Activated CD8-positive, alpha-beta memory T cell treated with anti-CD3 and anti-CD28 coated beads for 48 hours (primary cell): ENCODE data around the gene VWA2.

Source experiments
- DNase-seq, 3 experiments: peaks; one replicate each; pipeline ENCODE4 v3.0.0-alpha.2; 2020; ENCODE audit warnings: low read depth in 2 of 3, low spot score in 2 of 3

The VWA2 gene

DNA sequence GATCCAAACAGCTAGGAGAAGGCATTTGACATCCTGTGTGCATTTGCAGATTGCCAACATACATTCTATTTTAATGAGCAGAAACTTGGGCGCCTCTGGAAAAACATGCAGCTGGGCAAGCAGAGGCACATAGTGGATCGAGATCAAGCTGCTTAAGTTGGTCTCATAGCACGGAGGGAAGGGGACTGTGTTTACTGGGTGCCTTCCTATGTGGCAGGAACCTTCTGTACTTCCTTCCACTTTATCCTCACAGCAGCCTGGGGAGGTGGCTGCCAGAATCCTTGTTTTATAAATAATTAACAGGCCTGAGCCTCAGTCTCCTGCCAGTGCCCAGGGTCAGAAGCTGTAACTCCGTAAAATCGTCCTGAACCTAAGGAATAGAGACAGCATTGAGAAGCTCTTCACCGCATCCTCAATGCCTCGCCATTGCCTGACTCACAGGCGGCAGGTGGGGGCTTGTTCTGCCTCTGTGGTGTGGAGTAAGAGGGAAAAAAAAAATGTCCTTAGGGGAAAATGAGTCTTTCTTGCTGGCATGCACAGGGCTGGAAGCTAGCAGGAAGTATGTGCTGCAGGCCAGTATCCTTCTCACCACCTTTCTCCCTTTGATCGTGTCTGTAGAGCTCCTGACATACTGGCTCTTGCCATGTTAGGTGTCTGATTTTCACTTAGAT, 6.2 kb downstream of the VWA2 start:
- no peak for DNase-seq

DNA sequence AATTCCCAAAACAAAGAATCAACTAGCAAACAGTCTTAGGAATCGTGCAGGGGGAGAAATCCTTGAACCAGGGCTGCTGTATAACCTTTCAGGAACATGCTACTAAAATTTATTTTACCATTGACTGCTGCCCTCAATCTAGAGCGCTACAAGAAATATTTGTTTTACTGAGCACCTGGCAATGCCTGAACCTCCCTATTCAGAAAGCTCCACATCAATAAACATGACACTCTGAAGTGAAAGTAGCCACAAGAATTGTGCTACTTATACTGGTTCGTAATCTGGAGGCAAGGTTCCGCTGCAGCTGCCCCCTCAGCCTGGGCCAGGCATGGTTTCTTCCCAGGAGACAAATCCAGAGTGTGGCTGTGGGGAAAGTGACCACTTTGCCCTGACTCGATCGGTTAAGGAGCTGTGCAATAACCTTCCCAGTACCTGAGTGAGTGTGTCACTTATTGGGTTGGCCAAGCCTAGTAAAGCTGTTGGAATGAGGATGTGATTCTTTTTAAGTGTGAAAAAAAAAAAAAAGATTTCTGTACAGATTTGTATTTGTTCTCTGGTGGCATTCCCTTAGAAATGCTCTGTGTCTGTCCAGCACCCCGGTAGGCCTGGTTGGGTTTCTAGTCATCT, 7.7 kb downstream of the VWA2 start:
- no peak for DNase-seq

DNA sequence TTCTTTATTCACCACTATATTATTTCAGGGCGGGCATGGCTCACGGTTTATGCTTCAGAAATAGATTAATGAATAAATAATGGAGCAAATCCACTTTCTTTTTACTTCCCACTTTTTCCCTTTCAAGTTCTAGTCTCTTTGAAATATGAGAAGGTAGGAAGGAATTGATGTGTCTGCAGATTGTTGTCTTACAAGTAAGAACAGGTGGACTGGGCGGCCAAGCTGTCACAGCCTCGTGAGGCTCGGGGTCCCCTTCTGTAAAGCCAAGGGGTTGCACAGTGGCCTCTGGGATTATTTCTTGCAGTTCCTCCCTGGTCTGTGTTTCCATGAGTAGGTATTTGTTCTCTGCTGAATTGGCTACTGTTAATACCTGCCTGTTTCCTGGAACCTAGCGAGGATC, 11.2 kb downstream of the VWA2 start:
- no peak for DNase-seq

DNA sequence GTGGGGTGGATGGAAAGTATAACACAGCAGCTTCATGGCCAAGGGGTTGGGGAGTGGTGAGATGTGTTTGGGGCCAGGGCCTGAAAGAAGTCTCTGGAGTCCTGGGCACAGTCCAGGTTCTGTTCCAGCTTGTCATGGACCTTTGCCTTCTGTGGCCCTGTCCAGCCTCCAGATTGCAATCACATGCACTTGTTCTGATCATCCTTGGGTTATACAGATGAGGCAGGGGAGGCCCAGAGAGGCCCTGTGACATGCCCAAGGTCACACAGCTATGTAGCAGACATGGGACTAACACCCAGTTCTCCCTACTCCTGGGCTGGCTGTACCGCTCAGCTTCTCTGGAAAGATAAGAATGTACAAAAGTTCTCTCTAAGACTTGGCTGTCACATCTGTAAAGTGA, 11.7 kb downstream of the VWA2 start:
- DNase-seq, result no peak

DNA sequence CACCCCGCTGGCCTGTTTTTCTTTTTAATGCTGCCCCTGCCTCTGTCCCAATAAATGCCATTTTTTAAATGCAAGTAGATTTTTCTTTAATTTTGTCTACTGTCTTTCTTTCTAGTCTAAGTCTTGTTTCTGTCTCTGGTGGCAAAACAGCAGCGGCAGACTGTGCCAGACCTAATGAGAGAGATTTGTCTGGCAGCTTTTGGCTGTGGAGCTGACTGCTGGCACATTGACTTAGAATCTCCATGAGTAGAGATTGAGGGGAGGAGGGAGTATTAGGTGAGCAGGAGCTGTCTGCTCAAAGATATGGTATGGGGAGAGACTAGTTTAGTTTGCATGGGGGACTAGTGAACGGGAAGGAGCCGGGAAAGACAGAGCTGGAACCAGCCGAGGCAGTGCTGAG, 13.0 kb downstream of the VWA2 start:
- DNase-seq, result no peak

DNA sequence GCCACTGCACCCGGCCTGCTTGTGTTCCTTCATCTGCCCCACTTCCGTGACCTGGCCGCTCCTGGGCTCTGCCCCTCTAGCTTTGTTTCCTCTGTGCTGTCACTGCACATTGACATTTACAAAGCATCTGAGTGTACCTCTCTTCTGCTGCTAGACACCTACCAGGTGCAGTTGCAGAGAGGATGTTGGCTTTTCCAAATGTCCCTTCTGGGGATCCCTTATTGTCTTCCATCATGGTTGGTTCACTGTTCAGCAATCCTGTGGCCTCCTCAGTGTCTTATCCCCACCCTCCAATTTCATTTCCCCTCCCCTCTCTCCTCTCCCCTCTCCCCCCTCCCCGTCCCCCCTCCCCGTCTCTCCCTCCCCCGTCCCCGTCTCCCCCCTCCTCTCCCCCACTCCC, 13.8 kb downstream of the VWA2 start:
- DNase-seq, result no peak

DNA sequence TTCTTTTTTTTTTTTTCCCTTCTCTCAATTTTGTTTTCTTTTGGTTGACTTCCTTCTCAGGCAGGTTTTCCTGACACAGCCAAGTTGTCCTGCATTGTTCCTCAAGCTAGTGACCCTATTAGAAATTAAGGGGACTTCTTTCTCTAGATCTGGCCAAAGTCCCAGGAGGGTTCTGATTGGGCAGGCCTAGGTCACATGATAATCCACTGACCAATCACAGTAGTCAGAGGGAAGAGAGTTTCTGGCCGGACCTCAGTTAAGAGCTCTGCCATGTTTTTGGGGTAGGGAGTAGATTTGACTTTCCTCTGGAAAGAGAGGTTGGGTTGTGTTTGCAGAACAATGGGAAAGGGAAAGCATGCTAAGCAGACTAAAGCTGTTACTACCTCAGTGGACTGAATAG, 16.2 kb downstream of the VWA2 start:
- no peak for DNase-seq

DNA sequence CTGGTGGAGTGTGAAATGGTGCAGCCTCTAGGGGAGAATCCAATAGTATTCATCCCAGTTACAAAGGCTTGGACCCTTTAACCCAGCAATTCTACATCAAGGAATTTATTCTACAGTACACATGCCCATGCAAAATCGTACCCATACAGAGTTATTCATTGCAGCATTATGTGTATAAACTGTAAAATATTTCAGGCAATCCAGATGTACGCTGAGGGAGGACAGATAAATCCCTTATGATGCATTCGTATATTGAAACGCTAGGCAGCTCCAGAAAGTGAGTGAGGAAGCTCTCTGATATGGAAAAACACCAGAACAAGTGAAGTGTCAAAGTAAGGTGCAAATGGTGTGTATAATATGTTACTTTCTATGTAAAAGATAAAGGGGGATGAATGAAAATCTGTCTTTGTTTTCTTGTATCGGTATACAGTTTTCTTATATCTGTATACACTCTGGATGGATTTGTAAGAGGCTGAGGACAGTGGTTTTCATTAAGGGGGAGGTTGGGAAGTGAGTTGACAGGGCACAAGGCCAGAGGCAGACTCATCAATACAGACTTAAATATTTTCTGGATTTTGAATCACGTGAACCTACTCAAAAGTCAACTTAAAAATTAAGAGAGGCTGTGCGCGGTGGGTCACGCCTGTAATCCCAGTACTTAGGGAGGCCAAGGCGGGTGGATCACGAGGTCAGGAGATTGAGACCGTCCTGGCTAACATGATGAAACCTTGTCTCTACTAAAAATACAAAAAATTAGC, 17.1 kb downstream of the VWA2 start:
- no peak for DNase-seq

DNA sequence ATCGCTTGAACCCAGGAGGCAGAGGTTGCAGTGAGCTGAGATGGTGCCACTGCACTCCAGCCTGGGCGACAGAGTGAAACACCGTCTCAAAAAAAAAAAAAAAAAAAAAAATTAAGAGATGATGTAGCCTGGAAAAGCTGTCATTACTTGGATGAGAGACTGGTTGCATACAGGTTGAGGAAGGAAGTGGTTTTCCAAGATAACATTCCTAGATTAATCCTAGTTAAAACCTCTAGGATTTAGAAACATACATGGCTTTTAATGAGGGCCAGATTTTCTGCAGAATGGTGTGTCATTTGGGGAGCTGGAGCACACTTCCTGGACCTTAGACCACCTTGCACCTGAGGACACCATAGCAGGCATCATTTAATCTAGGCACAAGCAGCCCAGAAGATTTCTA, 17.8 kb downstream of the VWA2 start:
- no peak for DNase-seq

DNA sequence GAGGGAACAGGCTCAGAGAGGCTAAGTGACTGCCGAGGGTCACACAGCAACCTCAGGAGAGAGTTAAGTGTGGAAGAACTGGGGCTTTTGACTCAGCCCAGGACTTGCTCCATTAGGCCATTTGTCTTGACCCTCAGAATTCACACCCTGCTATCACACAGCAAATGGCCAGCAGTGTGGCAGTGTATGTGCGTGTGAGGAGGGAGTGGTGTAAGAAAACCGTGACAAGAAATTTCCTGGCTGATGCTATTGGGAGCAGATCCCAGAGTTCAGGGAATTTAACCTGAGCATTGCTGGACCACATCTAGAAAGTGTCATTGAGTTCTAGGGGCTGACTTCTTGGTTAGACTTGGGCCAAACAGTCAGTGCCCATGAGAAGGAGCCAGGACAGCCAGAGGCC, 18.4 kb downstream of the VWA2 start:
- DNase-seq, result no peak

DNA sequence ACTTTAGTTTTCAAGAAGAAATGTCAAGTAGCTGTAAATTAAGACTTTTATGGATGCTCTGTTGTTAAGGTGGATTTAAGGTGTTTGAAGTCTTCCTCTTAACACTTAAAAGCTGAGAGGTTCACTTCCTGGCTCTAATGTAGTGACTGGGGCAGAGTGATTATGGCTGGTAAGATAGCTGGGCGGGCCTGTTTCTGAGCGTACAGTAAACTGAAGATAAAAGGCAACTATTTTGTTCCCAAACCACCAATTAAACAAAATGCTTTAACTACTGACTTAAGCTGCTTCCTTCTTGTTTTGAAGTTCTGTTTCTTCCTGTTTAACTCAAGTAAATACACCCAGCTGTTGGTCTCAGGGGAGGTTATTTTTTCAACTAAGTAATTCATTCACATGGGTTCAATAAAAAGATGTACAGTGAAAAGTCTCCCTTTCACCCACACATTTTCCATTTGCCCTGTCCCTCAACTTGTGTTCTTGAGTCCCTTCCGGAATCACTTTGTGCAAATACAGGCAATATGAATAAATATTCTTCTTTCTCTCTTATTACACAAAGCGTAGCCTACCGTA, 19.3 kb downstream of the VWA2 start:
- DNase-seq, result no peak

DNA sequence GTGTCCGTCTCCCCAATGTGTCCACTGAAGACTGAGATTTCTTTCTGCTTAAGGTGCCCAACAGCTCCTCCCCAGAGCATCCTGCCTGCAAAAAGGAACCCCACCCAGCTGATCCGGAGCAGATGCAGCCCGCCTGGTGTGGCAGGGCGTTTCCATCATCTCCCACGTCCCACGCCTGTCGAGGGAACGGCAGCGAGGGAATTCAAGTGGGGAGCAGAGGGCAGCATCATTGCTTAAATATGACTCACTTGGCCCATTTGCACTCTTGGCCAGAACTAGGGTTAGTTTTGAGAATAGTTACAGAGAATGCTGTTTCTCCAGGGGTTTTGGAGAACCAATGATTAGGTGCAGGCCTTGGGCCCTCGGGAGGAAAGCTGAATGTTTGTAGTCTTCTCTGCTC, 20.8 kb downstream of the VWA2 start:
- no peak for DNase-seq

DNA sequence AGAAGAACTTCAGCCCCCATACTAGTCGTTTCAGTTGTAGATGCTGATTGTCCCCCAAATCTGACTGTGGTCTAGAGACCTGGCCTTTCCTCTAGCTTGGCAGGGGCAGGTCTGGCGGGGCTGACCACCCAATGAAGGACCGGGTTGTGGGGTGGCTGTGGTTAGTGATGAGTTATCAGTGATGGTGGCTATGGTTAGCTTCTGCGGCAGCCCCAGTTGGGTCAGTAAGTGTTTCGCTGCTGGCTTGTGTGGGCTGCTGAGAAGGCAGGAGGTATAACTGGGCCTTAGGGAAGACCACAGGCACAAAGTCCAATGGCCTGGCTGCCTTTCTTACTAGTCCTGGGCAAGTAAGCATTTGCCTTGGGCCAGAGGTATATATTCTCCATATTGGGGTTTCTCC, 21.3 kb downstream of the VWA2 start:
- no peak for DNase-seq

DNA sequence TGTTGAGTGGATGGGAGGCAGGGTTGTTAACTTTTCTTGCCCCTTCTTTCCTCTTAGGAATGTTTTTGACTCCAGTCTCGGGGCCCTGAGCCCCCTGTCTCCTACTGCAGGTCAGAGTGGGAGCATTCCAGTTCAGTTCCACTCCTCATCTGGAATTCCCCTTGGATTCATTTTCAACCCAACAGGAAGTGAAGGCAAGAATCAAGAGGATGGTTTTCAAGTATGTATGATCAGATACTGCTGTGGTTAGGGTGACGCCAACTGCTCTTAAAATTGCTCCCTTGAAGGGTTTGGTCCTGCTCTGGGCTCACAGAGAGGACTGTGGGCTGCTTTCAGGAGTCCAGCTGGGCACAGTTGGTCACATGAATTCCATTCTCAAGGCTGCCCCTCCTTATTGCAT, 22.0 kb downstream of the VWA2 start:
- DNase-seq, result no peak

DNA sequence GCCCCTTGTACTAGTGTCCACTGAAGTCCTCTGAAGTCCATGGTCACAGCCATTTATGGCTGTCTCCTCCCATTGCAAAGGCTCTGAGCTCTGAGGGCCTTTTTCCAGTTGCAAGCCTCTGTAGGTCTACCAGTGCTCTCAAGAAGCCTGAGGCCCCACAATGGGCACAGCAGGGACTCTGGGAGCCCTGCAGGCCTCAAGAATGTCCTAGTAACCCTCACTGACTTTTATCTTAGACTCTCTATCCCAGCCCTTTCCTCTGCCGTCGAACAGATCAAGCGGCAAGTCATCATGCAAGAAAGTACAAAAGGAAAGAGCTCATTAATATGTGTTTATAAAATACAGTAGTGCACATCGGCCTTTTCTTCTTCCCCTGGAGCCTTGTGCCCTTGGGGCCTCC, 23.4 kb downstream of the VWA2 start:
- DNase-seq, result no peak

DNA sequence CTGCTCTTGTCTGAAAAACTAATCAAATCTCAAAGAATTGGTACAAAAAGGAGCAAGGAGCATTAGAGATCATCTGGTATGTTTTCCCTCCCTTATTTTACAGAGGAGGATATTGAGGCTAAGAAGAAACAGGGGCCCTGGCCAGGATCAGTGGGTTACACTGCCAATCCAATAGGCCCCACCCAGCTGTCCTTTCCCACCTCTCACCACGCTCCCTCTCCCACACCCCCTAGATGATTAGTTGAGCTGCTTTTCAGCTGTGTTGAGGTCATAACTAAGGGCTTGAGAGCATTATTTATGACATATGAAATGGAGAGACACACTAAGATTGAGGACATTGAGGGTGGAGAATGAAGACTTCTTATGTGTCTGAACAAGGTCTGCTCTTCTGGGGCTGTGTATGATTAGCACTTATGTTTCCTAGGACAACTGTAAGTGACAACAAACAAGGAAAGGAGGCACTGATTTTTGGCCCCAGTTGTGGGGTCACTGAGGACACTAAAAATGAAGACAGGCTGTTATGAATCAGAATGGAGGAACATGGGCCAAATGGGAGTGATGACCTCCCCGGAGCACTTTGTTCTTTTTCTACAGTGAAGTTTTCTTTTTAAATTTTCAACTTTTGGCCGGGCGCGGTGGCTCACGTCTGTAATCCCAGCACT, 26.5 kb downstream of the VWA2 start:
- DNase-seq, result no peak

DNA sequence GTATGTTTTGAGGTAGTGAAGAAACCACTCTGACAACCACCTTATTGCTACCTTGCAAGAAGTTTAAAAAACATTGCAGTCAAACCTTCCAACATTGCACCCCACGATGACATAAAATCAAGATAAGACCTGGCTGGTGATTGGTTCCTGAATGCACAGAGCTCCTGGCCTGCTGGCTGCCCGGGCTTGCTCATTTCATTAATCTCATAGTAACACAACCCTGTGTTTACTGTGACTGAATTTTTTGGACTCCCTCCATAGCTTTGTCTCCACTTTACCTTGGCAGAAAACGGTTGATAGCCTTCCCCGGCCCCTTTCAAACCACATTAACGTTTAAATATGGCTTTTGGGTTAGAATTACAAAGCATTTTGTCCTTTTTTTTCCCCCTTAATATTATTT, 27.5 kb downstream of the VWA2 start:
- DNase-seq, result no peak

DNA sequence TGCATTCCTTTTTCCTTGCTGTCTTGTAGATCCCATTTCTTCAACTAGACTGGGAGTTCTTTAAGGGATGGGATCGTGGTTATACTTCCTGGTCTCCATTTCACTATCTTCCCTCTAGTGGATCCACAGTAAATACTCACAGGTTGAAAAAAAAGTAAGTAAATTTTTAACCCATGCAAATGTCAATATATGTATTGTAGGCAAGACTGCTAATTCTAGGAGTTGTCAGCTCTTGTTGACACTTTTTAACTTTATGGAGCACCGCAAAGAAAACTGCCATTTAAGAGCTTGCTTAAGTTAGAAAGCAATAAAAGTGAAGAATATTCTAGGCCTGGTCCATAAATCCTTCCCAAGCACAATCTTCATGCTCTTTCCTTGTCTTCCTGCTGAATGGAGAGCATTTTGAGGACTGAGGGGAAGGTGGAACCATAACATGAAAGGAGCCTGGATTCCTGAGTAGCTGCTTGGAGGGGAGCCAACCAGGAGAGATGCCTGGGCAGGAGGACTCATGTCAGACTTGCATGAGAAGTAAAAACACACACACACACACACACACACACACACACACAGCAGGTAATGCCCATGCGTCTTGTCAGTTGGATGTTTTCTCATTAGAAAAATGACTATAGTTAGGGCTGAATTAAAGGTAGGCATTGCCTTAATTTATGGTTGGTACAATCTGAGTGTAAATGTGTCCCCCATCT, 32.2 kb downstream of the VWA2 start:
- DNase-seq, result no peak

DNA sequence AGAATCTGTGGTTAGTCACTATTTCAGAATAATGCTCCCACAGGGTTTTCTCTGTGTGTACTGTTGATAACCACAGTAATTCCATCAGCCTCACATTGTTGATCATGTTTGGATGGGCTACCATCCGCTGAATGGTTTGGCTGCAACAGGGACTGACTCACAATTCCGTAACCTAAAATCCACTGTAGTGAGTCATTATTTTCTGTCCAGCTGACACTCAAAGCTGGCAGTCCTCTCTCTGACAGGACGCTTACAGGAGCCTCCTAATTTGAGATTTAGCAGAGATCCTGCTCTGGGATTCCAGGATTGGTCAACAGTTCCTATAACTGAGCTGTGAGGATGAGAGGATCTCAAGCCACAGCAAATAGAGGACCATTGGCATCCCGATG, 32.7 kb downstream of the VWA2 start:
- no peak for DNase-seq

DNA sequence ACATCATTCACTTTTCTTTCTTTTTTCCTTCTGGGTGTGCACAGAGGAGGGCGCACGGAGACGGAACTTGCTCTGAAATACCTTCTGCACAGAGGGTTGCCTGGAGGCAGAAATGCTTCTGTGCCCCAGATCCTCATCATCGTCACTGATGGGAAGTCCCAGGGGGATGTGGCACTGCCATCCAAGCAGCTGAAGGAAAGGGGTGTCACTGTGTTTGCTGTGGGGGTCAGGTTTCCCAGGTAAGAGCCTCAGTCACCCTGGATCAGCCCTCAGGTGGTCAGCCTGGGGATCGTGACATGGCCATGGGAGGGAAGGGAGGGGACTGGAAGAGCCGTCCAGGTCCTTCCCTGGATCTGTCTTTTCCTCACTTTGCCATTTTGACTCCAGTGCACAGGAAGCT, 33.6 kb downstream of the VWA2 start:
- no peak for DNase-seq

DNA sequence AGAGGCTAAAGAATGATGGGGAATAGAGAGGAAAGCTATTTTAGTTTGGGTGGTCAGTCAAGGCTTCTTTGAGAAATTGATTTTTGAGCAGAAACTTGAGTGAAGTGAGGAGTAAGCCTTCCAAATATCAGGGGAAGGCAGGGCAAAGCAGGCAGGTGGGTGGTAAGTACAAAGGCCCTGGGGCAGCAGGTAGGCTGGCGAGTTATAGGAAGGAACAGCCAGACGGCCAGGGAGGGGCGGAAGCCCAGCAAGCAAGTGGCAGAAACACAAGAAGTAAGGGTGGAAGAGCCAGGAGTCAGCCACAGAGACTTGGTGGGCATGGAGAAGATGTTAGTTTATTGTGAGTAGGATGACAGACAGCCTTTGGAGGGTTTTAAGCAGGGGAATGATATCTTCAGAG, 34.9 kb downstream of the VWA2 start:
- DNase-seq, result no peak
